HPDE6-E6E7 (cell line): ENCODE data around the gene GMEB2.
"Not testable (repeated sequence)": the region's sequence is repeated elsewhere in the genome, so short reads cannot be mapped to it uniquely, and the experiment has no call there.

Experiments
- DNase-seq: peaks from one replicate; pipeline ENCODE4 v3.0.0; 2011; ENCODE audit warnings: missing footprints; ENCODE audit errors: extremely low spot score

GMEB2 gene

DNA sequence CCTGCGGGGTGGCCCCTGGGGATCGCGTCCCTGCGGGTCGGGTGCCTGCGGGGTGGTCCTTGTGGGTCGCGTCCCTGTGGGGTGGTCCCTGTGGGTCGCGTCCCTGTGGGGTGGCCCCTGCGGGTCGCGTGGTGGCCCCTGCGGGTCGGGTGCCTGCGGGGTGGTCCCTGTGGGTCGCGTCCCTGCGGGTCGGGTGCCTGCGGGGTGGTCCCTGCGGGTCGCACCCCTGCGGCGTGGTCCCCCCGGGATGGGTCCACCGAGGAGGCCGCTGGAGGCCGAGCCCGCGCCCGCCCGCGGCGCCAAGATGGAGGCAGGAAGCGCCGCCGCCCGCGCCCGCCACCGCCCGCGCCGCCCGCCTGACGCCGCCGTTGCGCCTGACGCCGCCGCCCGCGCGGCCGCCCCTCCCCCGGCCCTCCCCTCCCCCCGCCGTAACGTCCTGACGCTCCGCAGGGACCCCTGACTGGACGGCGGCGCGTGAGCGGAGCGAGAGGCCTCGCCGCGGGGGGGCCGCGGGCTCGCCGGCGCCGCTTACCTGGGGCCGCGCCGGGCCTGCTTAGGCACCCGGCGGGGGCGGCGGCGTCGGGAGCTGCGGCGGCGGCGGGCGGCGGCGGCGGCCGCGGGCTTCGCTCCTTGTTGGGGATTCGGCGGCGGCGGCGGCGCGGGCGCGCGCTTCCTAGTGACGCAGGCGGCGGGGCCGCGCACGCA lies at the start of gene GMEB2:
GMEB2 (minus strand) TSS at position 678 of the 705 bp plus-strand sequence. CDS start 7,704 bp downstream, outside the sequence.
- DNase-seq: peak; percentile 63

GRCh38 chr20:63675681-63676368 lies 48.9 kb upstream of the GMEB2 start:
- DNase-seq: no peak

DNA sequence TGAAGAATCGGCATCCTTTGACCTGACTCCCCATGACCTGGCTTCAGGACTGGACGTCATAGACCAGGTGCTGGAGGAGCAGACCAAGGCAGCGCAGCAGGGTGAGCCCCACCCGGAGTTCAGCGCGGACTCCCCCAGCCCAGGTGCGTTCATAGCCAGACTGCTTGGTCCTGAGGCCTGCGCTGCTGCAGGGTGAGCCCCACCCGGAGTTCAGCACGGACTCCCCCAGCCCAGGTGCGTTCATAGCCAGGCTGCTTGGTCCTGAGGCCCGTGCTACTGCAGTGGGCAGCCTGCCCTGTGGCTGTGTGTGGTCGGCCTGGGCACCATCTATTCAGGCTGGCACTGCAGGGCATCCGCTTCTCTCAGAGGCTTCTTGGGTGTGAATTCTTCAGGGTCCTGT lies 47.0 kb upstream of the GMEB2 start:
- DNase-seq: no peak

DNA sequence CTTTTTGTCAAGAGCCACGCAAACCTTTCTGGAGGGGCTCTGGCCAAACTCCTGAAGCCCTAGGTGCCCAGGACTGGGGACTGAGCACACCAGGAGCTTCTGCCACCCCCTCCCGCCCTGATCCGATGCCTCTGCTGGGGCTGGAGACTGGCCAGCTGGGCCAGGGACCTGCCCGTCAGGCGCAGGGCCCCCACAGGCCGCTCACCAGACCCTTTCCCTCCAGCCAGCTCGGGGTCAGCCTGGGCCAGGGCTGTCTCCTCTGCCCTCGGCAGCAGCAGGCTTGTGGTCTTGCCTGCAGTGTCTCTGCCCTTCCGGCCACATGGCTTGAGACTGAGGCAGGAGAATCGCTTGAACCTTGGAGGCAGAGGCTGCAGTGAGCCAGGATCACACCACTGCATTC lies 45.8 kb upstream of the GMEB2 start:
- no peak for DNase-seq

DNA sequence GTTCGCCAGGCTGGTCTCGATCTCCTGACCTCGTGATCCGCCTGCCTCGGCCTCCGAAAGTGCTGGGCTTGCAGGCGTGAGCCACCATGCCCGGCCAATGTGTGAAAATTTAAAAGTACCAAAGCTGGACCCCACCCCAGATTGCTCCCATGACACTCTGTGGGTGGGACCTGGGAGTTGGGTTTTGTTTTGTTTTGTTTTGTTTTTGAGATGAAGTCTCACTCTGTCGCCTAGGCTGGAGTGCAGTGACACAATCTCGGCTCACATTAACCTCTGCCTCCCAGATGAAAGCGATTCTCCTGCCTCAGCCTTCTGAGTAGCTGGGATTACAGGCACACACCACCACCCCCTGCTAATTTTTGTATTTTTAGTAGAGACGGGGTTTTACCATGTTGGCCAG lies 44.8 kb upstream of the GMEB2 start:
- DNase-seq: not testable (repeated sequence)

DNA sequence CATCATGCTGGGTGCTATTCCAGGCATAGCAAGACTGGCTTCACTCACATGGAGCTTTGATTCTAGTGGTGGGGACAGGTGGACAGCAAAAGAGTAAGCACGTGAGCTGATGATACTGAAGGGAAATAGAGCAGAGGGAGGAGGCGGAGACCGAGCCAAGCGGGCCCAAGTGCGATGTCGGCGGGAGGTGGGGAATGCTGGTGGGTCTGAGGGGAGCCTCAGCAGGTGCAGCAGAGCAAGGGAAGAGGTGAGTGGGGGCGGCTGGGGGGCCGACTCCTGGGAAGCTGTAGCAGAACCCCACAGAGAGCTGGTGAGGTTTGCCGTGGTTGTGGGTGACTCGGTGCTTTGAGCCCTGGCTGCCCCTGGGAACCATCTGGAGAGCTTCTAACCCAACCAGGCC lies 41.5 kb upstream of the GMEB2 start:
- no peak for DNase-seq

DNA sequence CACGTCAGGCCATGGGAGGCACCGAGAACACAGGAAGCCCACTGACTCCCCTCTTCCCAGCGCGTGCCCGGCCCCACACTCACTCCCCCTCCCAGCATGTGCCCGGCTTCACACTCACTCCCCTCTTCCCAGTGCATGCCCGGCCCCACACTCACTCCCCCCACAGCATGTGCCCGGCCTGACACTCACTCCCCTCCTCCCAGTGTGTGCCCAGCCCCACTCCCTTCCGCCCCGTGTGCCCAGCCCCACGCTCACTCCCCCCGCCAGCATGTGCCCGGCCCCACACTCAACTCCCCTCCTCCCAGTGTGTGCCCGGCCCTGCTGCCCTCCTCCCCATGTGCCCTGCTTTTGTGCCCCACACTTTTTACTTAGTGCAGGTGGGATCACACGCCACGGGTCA lies 41.0 kb upstream of the GMEB2 start:
- DNase-seq: no peak

GRCh38 chr20:63665708-63666107 lies 38.8 kb upstream of the GMEB2 start:
- no peak for DNase-seq

DNA sequence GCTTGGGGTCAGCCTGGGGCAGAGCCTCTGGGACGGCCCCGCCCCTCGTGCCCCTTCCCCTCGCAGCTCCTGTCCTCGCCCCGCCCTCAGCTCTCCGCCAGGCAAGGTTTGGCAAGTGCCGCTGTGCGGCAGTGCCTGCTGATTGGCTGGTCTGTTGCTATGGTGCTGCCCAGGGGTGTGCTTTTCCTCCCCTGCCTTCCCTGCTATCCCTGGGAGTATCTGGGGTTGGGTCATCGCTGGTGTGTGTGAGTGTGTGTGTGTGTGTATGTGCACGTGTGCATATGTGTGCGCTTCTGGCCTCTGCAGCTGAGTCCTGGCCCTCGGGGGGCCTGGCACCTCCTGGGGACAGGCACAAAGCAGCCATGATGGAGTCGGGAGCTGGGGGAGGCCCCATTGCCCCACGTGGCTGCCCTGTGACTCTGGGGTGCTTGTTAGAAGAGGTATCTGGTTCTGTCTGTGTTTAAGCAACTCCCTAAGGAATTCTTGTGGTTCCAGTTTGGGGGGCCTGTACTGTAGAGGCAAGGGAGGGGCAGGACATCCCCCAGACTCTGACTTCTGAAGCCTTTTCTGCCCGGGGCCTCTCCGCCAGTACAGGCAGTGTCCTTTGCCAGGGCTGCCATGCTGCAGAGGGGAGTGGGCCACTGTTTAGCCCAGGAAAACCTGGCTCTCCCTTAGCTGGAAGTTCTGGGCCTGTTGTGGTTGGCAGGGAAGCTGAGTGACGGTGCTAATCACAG lies 38.1 kb upstream of the GMEB2 start:
- DNase-seq: no peak

- no peak for DNase-seq
These were observed 37.4 kb upstream of the GMEB2 start for GRCh38 chr20:63664143-63664851.

DNA sequence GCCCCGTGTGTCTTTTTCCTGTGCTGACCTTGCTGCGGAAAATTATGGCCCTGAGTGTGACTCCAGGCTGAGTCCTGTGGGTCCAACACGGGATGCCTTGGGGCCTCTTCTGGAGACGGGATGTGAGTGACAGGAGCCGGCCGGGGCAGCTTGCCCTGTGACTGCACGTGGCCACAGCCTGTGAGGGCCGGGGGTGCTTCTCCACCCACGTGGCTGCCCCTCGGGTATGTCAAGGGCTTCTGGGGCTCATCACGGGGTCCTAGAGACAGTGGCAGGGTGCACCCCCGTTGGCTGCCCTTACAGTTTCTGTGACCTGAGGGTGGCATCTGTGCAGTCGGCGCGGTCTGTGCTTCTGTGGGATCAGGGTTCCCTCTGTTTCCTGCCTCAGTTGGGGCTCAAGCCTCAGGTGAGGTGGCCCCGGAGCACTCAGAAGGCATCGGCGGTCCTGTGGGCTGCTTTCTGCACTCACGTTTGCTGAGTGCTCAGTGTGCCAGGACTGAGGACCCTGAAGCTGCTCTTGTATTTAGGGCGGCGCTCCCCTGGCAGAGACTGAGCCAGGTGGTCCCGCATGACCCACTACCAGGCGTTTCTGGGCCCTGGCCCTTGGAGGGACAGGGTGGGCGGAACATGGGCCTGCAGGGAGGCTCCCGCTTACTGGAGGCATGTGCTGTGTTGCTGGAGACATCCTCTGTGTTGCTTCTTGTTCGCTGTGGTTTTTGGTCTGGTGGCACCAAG lies 36.6 kb upstream of the GMEB2 start:
- DNase-seq: no peak

- DNase-seq: no peak
These were observed 35.9 kb upstream of the GMEB2 start for GRCh38 chr20:63662813-63663189.

- DNase-seq: no peak
These were observed 35.3 kb upstream of the GMEB2 start for GRCh38 chr20:63661959-63662812.

DNA sequence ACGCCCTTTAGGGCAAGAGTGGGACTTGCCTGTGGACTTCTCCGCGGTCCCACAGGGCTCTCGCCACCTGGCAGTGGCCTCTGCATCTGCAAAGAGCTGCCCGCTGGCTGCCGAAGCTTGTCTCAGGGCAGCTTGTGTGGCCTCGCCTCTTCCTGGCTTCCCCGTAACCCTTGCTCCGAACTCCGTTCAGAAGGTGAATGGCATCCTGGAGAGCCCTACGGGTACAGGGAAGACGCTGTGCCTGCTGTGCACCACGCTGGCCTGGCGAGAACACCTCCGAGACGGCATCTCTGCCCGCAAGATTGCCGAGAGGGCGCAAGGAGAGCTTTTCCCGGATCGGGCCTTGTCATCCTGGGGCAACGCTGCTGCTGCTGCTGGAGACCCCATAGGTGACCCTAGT lies 34.2 kb upstream of the GMEB2 start:
- no peak for DNase-seq

DNA sequence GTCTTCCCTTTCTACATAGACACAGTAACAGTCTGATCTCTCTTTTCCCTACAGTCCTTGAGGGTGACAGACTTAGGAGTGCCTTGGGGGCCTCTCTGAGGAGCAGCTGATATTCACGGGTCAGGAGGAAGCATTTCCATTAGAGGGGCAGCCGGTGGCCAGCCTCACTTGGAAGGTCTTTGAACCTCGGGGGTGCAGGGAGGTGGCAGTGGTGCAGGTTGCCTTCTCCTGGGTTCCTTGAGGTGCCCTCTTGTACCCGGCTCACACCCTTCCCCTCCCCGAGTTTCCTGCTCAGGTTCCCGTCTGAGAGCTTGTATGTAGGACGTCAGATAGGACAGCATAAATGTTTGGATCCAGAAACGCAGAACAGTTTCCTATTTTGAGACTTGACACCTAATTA lies 33.7 kb upstream of the GMEB2 start:
- no peak for DNase-seq

DNA sequence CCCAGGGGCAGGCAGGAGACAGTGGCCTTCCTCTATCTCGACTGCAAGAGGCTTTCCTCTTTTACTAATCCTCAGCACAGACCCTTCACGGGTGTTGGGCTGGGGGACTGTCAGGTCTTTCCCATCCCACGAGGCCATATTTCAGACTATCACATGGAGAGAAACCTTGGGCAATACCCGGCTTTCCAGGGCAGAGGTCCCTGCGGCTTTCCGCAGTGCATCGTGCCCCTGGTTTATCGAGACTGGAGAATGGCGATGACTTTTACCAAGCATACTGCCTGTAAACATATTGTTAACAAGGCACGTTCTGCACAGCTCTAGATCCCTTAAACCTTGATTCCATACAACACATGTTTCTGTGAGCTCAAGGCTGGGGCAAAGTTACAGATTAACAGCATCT lies 33.3 kb upstream of the GMEB2 start:
- not testable (repeated sequence) for DNase-seq

GRCh38 chr20:63659370-63659769 lies 32.5 kb upstream of the GMEB2 start:
- no peak for DNase-seq

- no peak for DNase-seq
These were observed 31.9 kb upstream of the GMEB2 start for GRCh38 chr20:63658749-63659187.

- peak; percentile 100 for DNase-seq
These were observed 31.2 kb upstream of the GMEB2 start, which contains the start of gene RTEL1 for GRCh38 chr20:63657937-63658748. TSS of gene RTEL1 (plus strand) at chr20:63658312. CDS start at chr20:63659403, 1,091 bp downstream.
